ENCODE measurements around the gene AARS2. TPM values are rescaled to one million over a fixed set of nuclear protein-coding genes. Genes with fewer than 3 reads are reported as not detected.

AARS2 gene
- total RNA-seq, 1 donor from 2014 or later: 7.9 TPM

DNA sequence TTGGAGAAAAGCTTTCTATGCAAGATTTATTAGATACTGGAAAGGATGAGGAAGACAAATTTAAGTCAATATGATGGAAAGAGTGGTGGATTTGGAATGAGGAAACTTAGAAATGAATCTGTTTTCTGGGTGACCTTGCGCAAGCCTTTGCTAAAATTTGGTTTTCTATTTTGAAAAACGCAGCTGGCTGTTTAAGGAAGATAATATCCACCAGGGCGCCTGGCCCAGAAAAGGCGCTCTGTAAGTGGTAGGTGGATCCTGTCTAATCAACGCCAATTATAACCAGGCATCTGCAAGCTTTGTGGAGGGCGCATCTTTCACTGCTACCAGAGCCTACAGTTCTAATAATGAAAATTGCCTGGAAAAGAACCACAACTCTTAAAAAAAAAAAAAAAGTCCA is 28.9 kb upstream of the AARS2 start:
- Mint-ChIP-seq H3K27me3 (ENCODE audit: low read depth) (peaks cover 34% of the 10 kb centered on the region), H3K4me1 (ENCODE audit: low read depth) (peaks cover 6% of the 10 kb centered on the region)
- DNase-seq (ENCODE audit: low spot score): no peak

GRCh38 chr6:44341095-44341890 is 28.1 kb upstream of the AARS2 start:
- no peak for DNase-seq (ENCODE audit: low spot score)
- H3K4me3 Mint-ChIP-seq (ENCODE audit: unreplicated experiment): no peak overlapping the region
- no peak overlapping the region for H3K27ac Mint-ChIP-seq (ENCODE audit: unreplicated experiment)
- H3K36me3 Mint-ChIP-seq (ENCODE audit: low read depth): no peaks in the 10 kb centered on the region
- TF ChIP-seq, protein P1, sequence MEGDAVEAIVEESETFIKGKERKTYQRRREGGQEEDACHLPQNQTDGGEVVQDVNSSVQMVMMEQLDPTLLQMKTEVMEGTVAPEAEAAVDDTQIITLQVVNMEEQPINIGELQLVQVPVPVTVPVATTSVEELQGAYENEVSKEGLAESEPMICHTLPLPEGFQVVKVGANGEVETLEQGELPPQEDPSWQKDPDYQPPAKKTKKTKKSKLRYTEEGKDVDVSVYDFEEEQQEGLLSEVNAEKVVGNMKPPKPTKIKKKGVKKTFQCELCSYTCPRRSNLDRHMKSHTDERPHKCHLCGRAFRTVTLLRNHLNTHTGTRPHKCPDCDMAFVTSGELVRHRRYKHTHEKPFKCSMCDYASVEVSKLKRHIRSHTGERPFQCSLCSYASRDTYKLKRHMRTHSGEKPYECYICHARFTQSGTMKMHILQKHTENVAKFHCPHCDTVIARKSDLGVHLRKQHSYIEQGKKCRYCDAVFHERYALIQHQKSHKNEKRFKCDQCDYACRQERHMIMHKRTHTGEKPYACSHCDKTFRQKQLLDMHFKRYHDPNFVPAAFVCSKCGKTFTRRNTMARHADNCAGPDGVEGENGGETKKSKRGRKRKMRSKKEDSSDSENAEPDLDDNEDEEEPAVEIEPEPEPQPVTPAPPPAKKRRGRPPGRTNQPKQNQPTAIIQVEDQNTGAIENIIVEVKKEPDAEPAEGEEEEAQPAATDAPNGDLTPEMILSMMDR (IDR thresholded peaks at IDR 0.05): no peak
- H3K27me3 Mint-ChIP-seq (ENCODE audit: low read depth): peaks cover 39% of the 10 kb centered on the region
- peaks cover 6% of the 10 kb centered on the region for H3K4me1 Mint-ChIP-seq (ENCODE audit: low read depth)
- H3K9me3 Mint-ChIP-seq (ENCODE audit: low read depth): no peaks in the 10 kb centered on the region

More for the DNA sequence above, 28.9 kb upstream of the AARS2 start:
- Mint-ChIP-seq H3K9me3 (ENCODE audit: low read depth) (no peaks in the 10 kb centered on the region), H3K27ac (ENCODE audit: unreplicated experiment) (no peak overlapping the region), H3K36me3 (ENCODE audit: low read depth) (no peaks in the 10 kb centered on the region), H3K4me3 (ENCODE audit: unreplicated experiment) (no peak overlapping the region)
- TF ChIP-seq, protein P1 (IDR thresholded peaks at IDR 0.05): no peak

- Mint-ChIP-seq H3K36me3 (ENCODE audit: low read depth) (no peaks in the 10 kb centered on the region), H3K4me1 (ENCODE audit: low read depth) (peaks cover 6% of the 10 kb centered on the region), H3K4me3 (ENCODE audit: unreplicated experiment) (no peak overlapping the region), H3K9me3 (ENCODE audit: low read depth) (no peaks in the 10 kb centered on the region), H3K27ac (ENCODE audit: unreplicated experiment) (no peak overlapping the region), H3K27me3 (ENCODE audit: low read depth) (peaks cover 43% of the 10 kb centered on the region)
- DNase-seq (ENCODE audit: low spot score): no peak
- TF ChIP-seq, protein P1 (IDR thresholded peaks at IDR 0.05): no peak
Observed at GRCh38 chr6:44339763-44340625, 26.8 kb upstream of the AARS2 start.

GRCh38 chr6:44339301-44339700 is 26.2 kb upstream of the AARS2 start:
- Mint-ChIP-seq H3K36me3 (ENCODE audit: low read depth) (no peaks in the 10 kb centered on the region), H3K27ac (ENCODE audit: unreplicated experiment) (no peak overlapping the region), H3K4me3 (ENCODE audit: unreplicated experiment) (no peak overlapping the region), H3K4me1 (ENCODE audit: low read depth) (peaks cover 6% of the 10 kb centered on the region), H3K27me3 (ENCODE audit: low read depth) (peaks cover 39% of the 10 kb centered on the region), H3K9me3 (ENCODE audit: low read depth) (no peaks in the 10 kb centered on the region)
- TF ChIP-seq, protein P1 (IDR thresholded peaks at IDR 0.05): no peak
- no peak for DNase-seq (ENCODE audit: low spot score)
